ENCODE data around the gene THOC1. TPM values are rescaled to one million over a fixed set of nuclear protein-coding genes. Genes with fewer than 3 reads are reported as not detected.

THOC1 gene
- total RNA-seq, 1 experiment from 2014 or later = 33.3 TPM

DNA sequence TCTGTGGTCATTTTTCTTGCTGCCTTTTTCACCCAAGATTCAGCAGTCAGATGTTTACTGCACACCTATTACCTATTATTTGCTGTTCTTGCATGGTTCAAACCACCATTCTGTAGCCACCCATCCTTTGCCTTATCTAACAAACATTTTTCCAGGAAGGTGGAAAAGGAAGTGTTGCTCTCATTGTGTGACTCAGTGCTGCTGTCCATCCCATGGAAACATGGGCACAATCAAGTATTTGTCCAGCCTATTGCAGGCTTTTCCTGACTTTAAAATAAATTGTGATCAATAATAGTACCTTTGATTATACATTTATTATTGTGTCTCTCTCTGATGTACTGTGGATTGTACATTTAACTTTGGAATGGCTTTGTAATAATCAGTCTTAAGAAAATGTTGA, 56.3 kb downstream of the THOC1 start:
- H3K4me1 ChIP-seq (ENCODE audit: control insufficient read depth, insufficient read depth, low read length) = no peaks in the 10 kb centered on the region
- POLR2A ChIA-PET = interaction anchor here (0.6 kb wide), 1 partner anchor 75 kb away, joined by 10 read pairs; no protein-coding TSS in a partner anchor
- H3K36me3 ChIP-seq (ENCODE audit: control insufficient read depth, insufficient read depth, low read length) = peaks cover 19% of the 10 kb centered on the region
- no peak for TF ChIP-seq POLR2AphosphoS5 (IDR thresholded peaks at IDR 0.05; ENCODE audit: low read depth, low read length)
- TF ChIP-seq SIN3A (IDR thresholded peaks at IDR 0.05; ENCODE audit: borderline replicate concordance, insufficient read depth, low read depth, low read length) = no peak
- TF ChIP-seq TCF7L2 (IDR thresholded peaks at IDR 0.05; ENCODE audit: low read depth, low read length) = no peak
- TF ChIP-seq, protein P1, sequence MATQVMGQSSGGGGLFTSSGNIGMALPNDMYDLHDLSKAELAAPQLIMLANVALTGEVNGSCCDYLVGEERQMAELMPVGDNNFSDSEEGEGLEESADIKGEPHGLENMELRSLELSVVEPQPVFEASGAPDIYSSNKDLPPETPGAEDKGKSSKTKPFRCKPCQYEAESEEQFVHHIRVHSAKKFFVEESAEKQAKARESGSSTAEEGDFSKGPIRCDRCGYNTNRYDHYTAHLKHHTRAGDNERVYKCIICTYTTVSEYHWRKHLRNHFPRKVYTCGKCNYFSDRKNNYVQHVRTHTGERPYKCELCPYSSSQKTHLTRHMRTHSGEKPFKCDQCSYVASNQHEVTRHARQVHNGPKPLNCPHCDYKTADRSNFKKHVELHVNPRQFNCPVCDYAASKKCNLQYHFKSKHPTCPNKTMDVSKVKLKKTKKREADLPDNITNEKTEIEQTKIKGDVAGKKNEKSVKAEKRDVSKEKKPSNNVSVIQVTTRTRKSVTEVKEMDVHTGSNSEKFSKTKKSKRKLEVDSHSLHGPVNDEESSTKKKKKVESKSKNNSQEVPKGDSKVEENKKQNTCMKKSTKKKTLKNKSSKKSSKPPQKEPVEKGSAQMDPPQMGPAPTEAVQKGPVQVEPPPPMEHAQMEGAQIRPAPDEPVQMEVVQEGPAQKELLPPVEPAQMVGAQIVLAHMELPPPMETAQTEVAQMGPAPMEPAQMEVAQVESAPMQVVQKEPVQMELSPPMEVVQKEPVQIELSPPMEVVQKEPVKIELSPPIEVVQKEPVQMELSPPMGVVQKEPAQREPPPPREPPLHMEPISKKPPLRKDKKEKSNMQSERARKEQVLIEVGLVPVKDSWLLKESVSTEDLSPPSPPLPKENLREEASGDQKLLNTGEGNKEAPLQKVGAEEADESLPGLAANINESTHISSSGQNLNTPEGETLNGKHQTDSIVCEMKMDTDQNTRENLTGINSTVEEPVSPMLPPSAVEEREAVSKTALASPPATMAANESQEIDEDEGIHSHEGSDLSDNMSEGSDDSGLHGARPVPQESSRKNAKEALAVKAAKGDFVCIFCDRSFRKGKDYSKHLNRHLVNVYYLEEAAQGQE (IDR thresholded peaks at IDR 0.05; ENCODE audit: insufficient read depth in 1 of 2, low read depth in 2 of 2, low read length in 1 of 2) = no peak
- TF ChIP-seq, protein P2, sequence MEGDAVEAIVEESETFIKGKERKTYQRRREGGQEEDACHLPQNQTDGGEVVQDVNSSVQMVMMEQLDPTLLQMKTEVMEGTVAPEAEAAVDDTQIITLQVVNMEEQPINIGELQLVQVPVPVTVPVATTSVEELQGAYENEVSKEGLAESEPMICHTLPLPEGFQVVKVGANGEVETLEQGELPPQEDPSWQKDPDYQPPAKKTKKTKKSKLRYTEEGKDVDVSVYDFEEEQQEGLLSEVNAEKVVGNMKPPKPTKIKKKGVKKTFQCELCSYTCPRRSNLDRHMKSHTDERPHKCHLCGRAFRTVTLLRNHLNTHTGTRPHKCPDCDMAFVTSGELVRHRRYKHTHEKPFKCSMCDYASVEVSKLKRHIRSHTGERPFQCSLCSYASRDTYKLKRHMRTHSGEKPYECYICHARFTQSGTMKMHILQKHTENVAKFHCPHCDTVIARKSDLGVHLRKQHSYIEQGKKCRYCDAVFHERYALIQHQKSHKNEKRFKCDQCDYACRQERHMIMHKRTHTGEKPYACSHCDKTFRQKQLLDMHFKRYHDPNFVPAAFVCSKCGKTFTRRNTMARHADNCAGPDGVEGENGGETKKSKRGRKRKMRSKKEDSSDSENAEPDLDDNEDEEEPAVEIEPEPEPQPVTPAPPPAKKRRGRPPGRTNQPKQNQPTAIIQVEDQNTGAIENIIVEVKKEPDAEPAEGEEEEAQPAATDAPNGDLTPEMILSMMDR (IDR thresholded peaks at IDR 0.05) = no peak
- H3K27ac ChIP-seq (ENCODE audit: low read length) = no peak overlapping the region
- H3K27me3 ChIP-seq (ENCODE audit: control insufficient read depth, insufficient read depth, low read length) = no peaks in the 10 kb centered on the region
- TSS peak; percentile 63 for BruUV-seq (replicated peaks)
- ATAC-seq (no peak), DNase-seq (ENCODE audit: low read depth, low spot score) (no peak)
- H3K9me3 ChIP-seq (ENCODE audit: control insufficient read depth, insufficient read depth, low read depth, low read length) = no peaks in the 10 kb centered on the region
- intact Hi-C loops (cut with micrococcal nuclease; ENCODE audit: unreplicated experiment) = no loop called here
- CTCF ChIA-PET = no interaction called here
- in situ Hi-C loops (cut with HindIII; ENCODE audit: low pct_unique_long_range_greater_than_20kb, low sequenced_read_pairs) = no loop called here
- no peak overlapping the region for H3K4me3 ChIP-seq (ENCODE audit: low read depth in 2 of 2, low read length in 2 of 2)

DNA sequence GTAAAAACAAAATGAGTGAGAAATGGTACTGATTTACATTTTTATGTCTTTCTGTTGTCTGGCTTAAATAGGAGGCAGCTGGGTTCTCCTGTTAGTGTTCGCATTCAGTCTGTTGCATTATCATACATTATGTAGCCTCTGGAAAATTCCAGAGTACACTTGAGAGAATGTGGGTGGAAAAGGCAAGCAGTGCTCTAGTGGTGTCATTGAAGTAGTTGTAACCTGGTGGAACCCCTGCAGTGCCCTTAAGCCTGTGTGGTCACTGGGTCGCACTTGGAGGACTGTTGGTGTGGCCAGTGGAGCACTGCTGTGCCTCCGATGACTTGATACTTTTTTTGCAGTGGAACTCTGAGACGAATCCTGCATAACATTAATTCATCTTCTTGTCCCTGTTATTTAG, 57.1 kb downstream of the THOC1 start:
- no TSS peak for BruUV-seq (replicated peaks)
- ChIA-PET POLR2A (no interaction called here), CTCF (no interaction called here)
- intact Hi-C loops (cut with micrococcal nuclease; ENCODE audit: unreplicated experiment) (no loop called here), in situ Hi-C loops (cut with HindIII; ENCODE audit: low pct_unique_long_range_greater_than_20kb, low sequenced_read_pairs) (no loop called here)
- H3K9me3 ChIP-seq (ENCODE audit: control insufficient read depth, insufficient read depth, low read depth, low read length) = no peaks in the 10 kb centered on the region
- no peak overlapping the region for H3K4me3 ChIP-seq (ENCODE audit: low read depth in 2 of 2, low read length in 2 of 2)
- no peak for ATAC-seq
- H3K27ac ChIP-seq (ENCODE audit: low read length) = no peak overlapping the region
- DNase-seq (ENCODE audit: low read depth, low spot score) = no peak
- no peaks in the 10 kb centered on the region for H3K4me1 ChIP-seq (ENCODE audit: control insufficient read depth, insufficient read depth, low read length)
- H3K36me3 ChIP-seq (ENCODE audit: control insufficient read depth, insufficient read depth, low read length) = peaks cover 23% of the 10 kb centered on the region
- TF ChIP-seq POLR2AphosphoS5 (IDR thresholded peaks at IDR 0.05; ENCODE audit: low read depth, low read length) = no peak
- TF ChIP-seq, protein P2 (IDR thresholded peaks at IDR 0.05) = no peak
- H3K27me3 ChIP-seq (ENCODE audit: control insufficient read depth, insufficient read depth, low read length) = no peaks in the 10 kb centered on the region

DNA sequence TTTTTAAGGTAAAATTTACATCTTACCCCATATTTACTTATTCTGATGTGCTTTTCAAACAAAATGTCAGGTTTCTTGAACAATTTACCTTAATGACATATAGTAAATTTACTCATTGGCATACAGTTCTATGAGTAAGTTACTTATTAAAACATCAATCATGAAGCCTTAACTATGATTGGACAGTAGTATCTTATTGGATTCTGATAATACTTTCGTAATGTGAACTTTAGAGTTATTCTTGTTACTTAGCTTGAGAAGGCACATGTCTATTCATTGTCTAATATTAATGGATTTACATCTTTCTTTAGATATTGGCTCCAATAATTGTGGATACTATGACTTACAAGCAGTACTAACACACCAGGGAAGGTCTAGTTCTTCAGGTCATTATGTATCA, 57.8 kb downstream of the THOC1 start:
- Histone ChIP-seq H3K36me3 (ENCODE audit: control insufficient read depth, insufficient read depth, low read length) (peaks cover 20% of the 10 kb centered on the region), H3K9me3 (ENCODE audit: control insufficient read depth, insufficient read depth, low read depth, low read length) (no peaks in the 10 kb centered on the region), H3K4me3 (ENCODE audit: low read depth in 2 of 2, low read length in 2 of 2) (no peak overlapping the region), H3K27ac (ENCODE audit: low read length) (no peak overlapping the region), H3K4me1 (ENCODE audit: control insufficient read depth, insufficient read depth, low read length) (no peaks in the 10 kb centered on the region), H3K27me3 (ENCODE audit: control insufficient read depth, insufficient read depth, low read length) (no peaks in the 10 kb centered on the region)
- CTCF ChIA-PET = no interaction called here
- intact Hi-C loops (cut with micrococcal nuclease; ENCODE audit: unreplicated experiment) (no loop called here), in situ Hi-C loops (cut with HindIII; ENCODE audit: low pct_unique_long_range_greater_than_20kb, low sequenced_read_pairs) (no loop called here)
- BruUV-seq (replicated peaks) = no TSS peak
- no peak for DNase-seq (ENCODE audit: low read depth, low spot score)
- no peak for TF ChIP-seq POLR2AphosphoS5 (IDR thresholded peaks at IDR 0.05; ENCODE audit: low read depth, low read length)
- TF ChIP-seq SIN3A (IDR thresholded peaks at IDR 0.05; ENCODE audit: borderline replicate concordance, insufficient read depth, low read depth, low read length) = no peak
- TF ChIP-seq, protein P1 (IDR thresholded peaks at IDR 0.05; ENCODE audit: insufficient read depth in 1 of 2, low read depth in 2 of 2, low read length in 1 of 2) = no peak
- no peak for TF ChIP-seq TCF7L2 (IDR thresholded peaks at IDR 0.05; ENCODE audit: low read depth, low read length)
- TF ChIP-seq, protein P2 (IDR thresholded peaks at IDR 0.05) = no peak
- POLR2A ChIA-PET = no interaction called here
- ATAC-seq = no peak

Measured in Panc1 (cell line).